NCI-H345 treated with DMSO at 0.1 percent for 48 hours (cell line): ENCODE data around the gene SDCCAG8.

Source experiments
- DNase-seq: peaks from one replicate; lab custom pipeline; 2025; ENCODE audit not compliant: unreplicated experiment; lab: John Stamatoyannopoulos, UW

The SDCCAG8 gene

GRCh38 chr1:243379208-243379607 is 123.4 kb downstream of the SDCCAG8 start:
- DNase-seq = no peak

- no peak for DNase-seq
These were observed 123.9 kb downstream of the SDCCAG8 start for GRCh38 chr1:243379706-243380105.

- no peak for DNase-seq
These were observed 132.4 kb downstream of the SDCCAG8 start for GRCh38 chr1:243388276-243388675.

GRCh38 chr1:243390162-243390791 is 134.4 kb downstream of the SDCCAG8 start:
- DNase-seq = no peak

- no peak for DNase-seq
These were observed 135.5 kb downstream of the SDCCAG8 start for GRCh38 chr1:243391355-243391754.

DNA sequence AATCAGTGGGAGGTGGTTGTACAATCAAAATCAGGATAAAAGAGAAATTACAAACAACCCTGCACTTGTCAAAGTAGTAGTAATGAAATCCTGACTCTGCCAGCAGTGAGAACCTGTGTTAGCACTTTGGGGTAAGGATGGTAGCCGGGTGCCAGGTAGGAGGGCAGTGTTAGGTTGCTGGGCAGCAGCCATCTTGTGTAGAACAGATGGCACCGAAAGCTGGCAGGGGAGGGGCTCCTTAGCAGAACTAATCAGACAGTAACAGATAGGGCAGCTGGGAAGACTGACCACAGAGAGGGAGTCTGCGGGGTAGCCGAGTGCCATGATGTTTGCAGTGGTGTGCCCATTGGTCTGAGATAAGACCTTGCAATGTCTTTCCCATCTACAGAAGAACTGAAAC is 137.3 kb downstream of the SDCCAG8 start:
- no peak for DNase-seq

DNA sequence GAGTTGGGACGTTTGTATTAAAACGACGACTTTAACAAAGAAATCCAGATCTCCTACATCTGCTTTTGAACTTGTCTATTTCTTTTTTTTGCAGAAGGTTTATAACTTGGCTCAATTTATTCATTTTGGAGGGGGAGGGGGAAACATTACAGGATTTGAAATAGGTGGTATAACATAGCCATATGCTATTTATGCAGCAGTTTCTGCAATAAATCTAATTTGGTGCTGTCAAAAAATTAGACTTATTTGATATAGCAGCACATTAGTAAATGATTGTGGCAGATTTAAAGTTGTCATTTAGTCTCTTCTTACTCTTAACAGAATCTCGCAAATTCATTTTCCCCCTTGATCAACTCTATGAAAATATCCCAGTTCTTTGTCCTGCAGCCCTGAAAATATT is 138.2 kb downstream of the SDCCAG8 start:
- no peak for DNase-seq

- DNase-seq = no peak
These were observed 139.0 kb downstream of the SDCCAG8 start for GRCh38 chr1:243394601-243395464.

DNA sequence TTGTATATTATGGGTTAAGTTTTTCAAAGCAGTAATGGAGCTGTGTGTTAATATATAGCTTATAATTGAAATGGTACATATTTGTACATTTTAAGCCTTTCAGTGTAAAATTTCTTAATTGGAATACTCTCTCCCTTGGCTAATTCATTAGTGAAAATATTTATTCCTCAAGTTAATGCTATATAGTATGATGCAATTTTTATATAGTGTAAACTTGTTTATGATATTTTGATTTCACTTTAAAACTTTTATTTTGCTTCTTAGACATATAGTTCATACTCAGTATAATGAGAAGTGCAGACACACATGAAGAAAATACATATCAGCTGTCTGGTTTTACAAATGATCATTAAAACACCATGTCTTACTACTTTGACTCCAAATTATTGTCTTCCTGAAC is 140.6 kb downstream of the SDCCAG8 start:
- no peak for DNase-seq

GRCh38 chr1:243396876-243397275 is 141.0 kb downstream of the SDCCAG8 start:
- no peak for DNase-seq

DNA sequence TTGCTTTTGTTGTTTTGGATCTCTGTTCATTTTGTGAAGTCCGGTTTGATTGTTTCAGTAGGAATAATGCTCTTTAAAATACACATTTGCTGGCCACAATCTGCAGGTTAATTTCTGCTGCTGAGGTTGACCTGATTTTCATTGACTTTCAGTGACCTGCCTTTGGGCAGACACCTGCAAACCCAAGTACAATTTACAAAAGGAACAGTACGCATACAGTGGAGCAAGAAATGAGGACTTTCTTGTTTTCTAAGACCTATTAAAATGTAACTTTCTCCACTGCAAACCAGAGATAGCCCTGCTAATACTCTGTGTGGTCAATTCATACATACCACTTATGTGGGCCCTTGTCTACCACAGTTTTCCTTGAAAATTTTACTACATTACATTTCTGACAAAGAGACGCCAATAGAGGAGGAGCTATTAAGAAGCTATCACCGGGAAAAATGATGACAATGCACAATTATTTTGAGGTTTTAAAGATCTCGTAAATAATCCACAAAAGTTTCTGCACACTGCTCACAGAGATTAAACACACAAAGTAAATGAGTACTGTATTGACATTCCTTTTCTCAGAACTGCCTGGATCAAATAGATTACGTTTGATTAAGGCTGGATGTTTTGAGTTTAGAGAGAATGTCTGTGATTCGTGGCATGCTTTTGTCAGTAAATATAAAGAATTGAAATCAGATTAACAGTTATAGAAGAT is 141.9 kb downstream of the SDCCAG8 start:
- DNase-seq = no peak

DNA sequence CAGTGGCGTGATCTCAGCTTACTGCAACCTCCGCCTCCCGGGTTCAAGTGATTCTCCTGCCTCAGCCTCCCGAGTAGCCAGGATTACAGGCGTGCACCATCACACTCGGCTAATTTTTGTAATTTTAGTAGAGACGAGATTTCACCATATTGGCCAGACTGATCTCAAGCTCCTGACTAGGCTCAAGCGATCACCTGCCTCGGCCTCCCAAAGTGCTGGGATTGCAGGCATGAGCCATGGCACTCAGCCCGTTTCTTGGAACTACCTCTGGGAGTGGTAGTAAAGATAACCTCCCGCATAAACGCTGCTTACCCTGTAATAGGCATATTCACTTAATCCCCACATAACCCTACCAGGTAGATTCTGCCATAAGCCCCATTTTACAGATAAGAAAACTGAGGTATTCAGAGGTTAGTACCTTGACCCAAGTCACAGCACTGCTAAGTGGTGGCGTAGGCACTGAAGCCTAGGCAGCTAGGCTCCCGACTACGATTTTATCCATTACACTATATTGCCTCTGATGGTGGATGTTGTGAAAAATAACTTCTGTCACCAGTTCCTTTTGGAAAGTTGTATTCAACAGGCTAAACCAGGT is 143.8 kb downstream of the SDCCAG8 start:
- no peak for DNase-seq

DNA sequence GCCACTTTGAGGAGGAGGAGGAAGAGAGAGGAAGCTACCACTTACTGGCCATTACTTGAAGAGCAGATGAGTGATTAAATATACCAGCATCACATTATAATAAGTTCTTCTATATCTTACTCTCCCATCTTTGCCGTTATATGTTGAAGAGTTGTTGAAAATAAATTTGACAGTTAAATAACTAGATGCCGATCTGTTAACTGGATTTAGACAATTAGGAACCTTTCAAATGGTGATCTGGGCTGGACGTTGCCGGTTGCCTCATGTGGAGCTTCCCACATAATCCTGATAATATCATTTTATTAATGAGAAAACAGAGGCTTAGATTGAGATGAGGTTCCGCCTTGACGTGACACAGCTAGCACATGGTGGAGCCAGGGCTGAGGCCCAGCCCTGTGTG is 147.0 kb downstream of the SDCCAG8 start:
- no peak for DNase-seq

- no peak for DNase-seq
These were observed 150.6 kb downstream of the SDCCAG8 start for GRCh38 chr1:243406424-243406823.

DNA sequence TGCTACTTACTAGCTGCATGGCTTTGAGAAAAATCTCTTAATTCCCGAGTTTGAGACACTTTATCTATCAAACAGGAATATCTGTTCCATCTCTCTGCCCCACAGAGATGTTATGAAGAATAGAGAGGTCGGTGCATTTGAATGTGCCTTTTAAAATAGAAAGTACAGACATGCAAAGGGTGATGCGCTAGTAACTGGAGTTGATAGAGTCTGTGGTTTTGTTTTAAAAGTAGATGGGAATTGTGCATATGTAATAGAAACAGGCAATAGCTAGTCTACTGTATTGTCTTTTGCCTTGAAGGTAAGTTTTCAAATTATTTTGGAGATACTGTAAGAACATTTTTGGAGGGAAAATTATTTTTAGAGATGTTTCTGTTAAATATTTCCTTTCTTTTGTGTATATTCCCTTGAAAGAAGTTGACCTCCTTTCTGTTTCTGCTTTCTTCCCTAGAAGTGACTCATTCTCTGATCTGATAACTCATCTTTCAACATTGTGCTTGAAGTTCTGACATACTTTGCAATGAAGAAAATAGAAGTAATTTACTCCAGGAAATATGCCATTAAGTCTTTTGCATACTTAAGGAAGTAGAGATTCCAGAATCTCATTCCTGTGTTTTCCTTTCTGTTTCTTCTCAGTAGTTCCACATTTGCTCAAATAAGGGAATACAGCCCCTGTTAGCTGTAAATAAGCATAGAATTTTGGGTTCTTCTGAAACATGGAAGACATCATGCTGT is 151.6 kb downstream of the SDCCAG8 start:
- DNase-seq = no peak

DNA sequence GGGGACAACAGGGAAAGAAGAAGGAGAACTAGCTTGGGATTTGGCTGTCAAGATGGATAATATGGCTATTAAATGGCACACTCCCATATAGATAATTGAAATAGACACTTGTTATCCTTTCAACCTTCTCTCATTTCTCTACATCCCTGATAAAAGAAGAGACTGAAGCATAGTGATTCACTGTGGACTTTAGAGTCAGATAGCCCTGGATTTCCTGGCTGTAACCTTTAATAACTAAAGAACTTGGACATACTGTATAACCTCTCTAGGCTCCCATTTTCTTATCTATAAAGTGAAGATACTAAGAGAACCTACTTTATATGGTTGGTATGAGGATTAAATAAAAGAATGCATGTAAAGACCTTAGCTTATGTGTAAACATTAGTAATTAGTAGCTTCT is 152.6 kb downstream of the SDCCAG8 start:
- no peak for DNase-seq

DNA sequence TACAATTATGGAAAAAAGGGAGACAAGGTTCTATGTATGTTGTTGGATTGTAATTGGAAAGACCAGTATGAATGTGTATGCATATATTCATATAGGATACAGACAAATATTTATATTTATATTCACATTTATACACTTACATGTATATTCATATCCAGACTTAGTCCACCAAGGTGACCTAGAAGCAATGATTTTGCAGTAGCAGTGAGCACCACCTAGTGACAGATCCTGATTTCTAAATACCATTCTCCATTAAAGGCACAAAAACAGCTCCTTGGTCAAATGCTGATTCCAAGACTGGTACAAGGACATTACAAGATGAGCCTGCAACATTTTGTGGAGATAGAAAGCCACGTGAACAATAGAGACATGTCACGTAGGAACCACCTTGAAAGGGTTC is 153.4 kb downstream of the SDCCAG8 start:
- DNase-seq = no peak

DNA sequence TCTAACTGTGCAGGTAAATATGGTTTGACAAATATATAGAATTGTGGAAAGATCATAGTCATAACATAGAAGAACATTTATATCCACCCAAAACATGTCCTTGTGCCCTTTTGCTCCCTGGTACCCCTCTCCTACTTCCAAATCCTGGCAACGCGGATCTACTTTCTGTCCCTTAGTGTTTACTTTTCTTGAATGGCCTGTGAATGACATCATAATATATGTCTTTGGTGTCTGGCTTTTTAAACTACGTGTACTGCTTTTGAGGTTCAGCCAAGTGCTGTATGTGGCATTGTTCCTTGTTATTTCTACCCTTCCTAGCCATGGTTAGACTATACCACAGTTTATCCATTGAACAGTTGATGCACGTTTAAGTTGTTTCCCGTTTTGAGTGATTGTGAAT is 155.6 kb downstream of the SDCCAG8 start:
- no peak for DNase-seq

DNA sequence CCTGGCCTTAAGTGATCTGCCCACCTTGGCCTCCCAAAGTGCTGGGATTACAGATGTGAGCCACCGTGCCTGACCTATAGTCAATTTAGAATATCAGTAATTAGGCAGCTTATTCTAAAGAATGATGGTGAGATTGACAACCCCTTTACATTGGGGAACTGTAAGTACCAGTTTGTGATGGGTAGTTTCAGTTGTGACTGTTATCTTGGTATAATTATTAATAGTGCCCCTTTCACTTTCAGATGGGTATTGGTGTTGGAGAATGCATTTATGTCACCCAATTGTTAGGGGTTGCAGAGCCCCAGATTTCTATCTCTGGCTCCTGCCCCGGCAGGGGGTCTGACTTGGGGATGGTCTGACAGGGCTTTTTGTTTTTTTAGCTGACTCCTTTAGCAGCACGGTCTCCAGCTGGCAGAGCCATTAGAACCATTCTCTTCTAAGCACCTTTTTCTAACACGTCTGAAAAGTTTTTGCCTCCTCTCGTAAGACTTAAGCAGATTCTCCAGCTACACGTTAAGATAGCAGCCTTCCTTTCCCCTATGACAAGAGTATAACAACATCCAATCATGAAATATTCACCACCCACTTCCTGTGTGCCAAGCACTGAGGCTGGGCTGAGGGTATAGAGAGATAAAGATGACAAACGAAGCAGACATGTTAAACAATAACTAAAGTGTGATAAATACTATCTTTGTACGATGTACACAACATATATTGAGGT is 157.8 kb downstream of the SDCCAG8 start:
- no peak for DNase-seq

GRCh38 chr1:243414152-243414494 is 158.3 kb downstream of the SDCCAG8 start:
- DNase-seq = no peak
